Measurements from ENCODE around the gene LILRA1.
"Not testable (repeated sequence)": the region's sequence is repeated elsewhere in the genome, so short reads cannot be mapped to it uniquely, and the experiment has no call there.

Gene LILRA1

GRCh38 chr19:54593445-54593844 lies at the start of gene LILRA1:
Gene LILRA1 (plus strand): TSS chr19:54593632. CDS start chr19:54594245, 613 bp downstream.
- H3K4me1 ChIP-seq (ENCODE audit: control insufficient read depth, insufficient read depth, low read length): not testable (repeated sequence)
- peaks cover 85% of the 10 kb centered on the region for H3K9me3 ChIP-seq (ENCODE audit: control insufficient read depth, insufficient read depth, low read length)

DNA sequence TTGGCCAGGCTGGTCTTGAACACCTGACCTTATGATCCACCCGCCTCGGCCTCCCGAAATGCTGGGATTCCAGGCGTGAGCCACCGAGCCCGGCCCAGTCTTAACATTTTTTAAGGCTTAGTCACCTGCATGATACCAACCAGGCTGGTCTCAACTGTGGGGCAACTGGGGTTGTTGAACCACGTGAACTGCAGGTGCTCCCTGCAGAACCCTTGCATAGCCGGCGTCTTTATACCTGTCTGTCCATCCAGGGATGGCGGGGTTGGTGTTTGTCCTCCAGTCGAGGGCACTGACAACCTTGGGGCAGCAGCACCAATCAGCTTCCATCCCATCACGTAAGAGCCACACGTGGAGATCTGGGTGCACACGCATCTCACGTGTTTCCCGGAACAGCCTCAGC lies 44.6 kb upstream of the LILRA1 start:
- no peaks in the 10 kb centered on the region for H3K27me3 ChIP-seq (ENCODE audit: control insufficient read depth, insufficient read depth, low read length)

More at GRCh38 chr19:54593445-54593844, at the start of gene LILRA1:
- not testable (repeated sequence) for H3K27ac ChIP-seq (ENCODE audit: low read depth, low read length); H3K36me3 ChIP-seq (ENCODE audit: control insufficient read depth, insufficient read depth, low read length); H3K27me3 ChIP-seq (ENCODE audit: control insufficient read depth, insufficient read depth, low read length); H3K4me3 ChIP-seq (ENCODE audit: low read depth, low read length); H3K9ac ChIP-seq (ENCODE audit: low read depth, low read length)

DNA sequence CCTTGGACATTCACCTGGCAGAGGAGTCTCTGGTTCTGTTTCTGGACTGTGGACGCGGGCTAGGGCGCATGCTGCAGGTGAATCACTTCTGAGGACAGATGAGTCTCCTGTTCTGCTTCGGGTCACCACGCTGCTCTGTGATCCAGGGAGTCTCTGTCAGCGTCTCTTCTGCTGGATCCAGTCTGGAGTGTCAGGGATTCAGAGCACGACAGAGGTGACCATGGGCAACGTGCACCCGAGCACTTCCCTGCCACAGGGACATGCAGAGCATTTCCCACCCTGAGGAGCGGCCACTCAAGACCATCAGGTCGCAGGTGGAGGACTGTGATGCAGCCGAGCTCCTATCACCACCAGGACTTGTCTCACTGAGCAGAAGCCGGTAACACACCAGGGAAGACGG lies 44.2 kb upstream of the LILRA1 start:
- Histone ChIP-seq H3K4me1 (ENCODE audit: control insufficient read depth, insufficient read depth, low read length) (no peaks in the 10 kb centered on the region), H3K9me3 (ENCODE audit: control insufficient read depth, insufficient read depth, low read length) (peaks cover 60% of the 10 kb centered on the region), H3K9ac (ENCODE audit: low read depth, low read length) (no peak overlapping the region), H3K36me3 (ENCODE audit: control insufficient read depth, insufficient read depth, low read length) (no peaks in the 10 kb centered on the region), H3K27me3 (ENCODE audit: control insufficient read depth, insufficient read depth, low read length) (no peaks in the 10 kb centered on the region), H3K4me3 (ENCODE audit: low read depth, low read length) (no peak overlapping the region), H3K27ac (ENCODE audit: low read depth, low read length) (no peak overlapping the region)

More for the DNA sequence above, 44.6 kb upstream of the LILRA1 start:
- Histone ChIP-seq H3K27ac (ENCODE audit: low read depth, low read length) (no peak overlapping the region), H3K4me3 (ENCODE audit: low read depth, low read length) (no peak overlapping the region), H3K36me3 (ENCODE audit: control insufficient read depth, insufficient read depth, low read length) (no peaks in the 10 kb centered on the region), H3K9ac (ENCODE audit: low read depth, low read length) (no peak overlapping the region), H3K4me1 (ENCODE audit: control insufficient read depth, insufficient read depth, low read length) (no peaks in the 10 kb centered on the region), H3K9me3 (ENCODE audit: control insufficient read depth, insufficient read depth, low read length) (peaks cover 60% of the 10 kb centered on the region)

DNA sequence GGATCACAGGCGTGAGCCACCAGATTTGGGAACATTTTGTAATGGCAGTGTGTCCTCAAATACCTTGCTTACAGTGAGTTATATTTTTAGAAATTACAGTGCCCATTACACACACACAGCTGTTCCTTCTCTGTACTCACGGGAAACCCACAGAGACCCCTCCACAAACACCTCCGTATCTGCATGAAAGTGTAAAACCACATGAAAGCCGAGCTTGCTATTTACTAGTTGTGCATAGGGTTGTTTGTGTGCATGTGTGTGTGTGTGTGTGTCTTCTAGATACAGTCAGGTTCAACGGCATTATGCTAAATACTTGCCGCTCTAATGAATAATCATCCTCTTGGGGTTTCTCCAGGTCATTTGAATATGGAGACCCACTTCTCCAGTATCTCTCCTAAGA lies 42.1 kb upstream of the LILRA1 start:
- Histone ChIP-seq H3K9ac (ENCODE audit: low read depth, low read length) (no peak overlapping the region), H3K4me1 (ENCODE audit: control insufficient read depth, insufficient read depth, low read length) (no peaks in the 10 kb centered on the region), H3K36me3 (ENCODE audit: control insufficient read depth, insufficient read depth, low read length) (no peaks in the 10 kb centered on the region), H3K27me3 (ENCODE audit: control insufficient read depth, insufficient read depth, low read length) (no peaks in the 10 kb centered on the region), H3K9me3 (ENCODE audit: control insufficient read depth, insufficient read depth, low read length) (peaks cover 69% of the 10 kb centered on the region), H3K4me3 (ENCODE audit: low read depth, low read length) (no peak overlapping the region), H3K27ac (ENCODE audit: low read depth, low read length) (no peak overlapping the region)

DNA sequence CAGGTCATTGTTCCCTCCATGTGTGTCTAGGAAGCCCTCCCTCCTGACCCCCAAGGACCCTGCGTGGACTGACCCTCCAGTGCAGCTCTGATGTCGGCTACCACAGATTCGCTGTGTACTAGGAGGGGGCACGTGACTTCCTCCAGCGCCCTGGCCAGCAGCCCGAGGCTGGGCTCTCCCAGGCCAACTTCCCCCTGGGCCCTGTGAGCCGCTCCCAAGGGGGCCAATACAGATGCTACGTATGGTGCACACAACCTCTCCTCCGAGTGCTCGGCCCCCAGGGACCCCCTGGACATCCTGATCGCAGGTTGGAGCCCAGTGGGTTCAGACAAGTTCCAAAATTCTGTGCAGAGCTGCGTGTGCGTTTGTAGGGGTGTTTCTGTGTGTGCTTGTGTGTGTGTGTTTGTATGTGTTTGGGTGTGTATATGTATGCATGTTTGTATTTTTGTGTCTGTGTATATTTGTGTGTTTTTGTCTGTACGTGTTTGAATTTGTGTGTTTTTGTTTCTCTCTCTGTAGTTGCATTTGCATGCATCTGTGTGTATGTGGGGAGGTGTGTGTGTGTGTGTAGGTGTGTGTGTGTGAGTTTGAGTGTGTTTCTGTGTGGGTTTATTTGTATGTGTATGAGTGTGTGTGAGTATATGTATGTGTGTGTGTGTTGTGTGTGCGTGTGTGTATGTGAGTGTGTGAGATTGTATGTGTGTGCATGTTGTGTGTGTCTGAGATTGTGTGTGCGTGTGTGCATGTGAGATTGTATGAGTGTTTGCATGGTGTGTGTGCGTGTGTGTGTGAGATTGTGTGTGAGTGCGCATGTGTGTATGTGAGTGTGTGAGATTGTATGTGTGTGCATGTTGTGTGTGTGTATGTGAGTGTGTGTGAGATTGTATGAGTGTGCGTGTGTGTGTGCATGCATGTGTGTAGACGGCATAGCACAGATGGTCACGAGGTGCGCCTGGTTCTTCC lies 41.2 kb upstream of the LILRA1 start:
- Histone ChIP-seq H3K27me3 (ENCODE audit: control insufficient read depth, insufficient read depth, low read length) (no peaks in the 10 kb centered on the region), H3K27ac (ENCODE audit: low read depth, low read length) (no peak overlapping the region), H3K4me3 (ENCODE audit: low read depth, low read length) (no peak overlapping the region), H3K9ac (ENCODE audit: low read depth, low read length) (no peak overlapping the region), H3K4me1 (ENCODE audit: control insufficient read depth, insufficient read depth, low read length) (no peaks in the 10 kb centered on the region), H3K9me3 (ENCODE audit: control insufficient read depth, insufficient read depth, low read length) (peaks cover 71% of the 10 kb centered on the region), H3K36me3 (ENCODE audit: control insufficient read depth, insufficient read depth, low read length) (no peaks in the 10 kb centered on the region)

DNA sequence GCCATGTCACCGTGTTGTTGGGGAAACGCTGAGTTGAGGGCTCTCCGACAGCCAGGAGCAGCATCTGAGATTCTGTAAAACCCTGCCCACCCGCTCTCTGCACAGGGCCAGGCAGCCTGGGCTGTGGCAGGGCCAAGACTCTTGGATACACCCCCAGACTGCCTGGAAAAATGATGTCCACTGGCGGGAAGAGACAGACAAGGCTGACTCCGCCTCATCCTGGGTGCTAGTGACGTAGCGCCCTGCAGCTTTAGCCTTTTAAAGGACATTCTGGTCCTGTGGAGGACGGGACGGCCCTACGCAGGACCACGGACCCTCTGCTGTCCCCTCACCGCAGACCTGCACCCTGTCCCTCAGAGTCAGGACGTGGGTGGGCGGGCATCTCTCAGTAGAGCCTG lies 40.5 kb upstream of the LILRA1 start:
- Histone ChIP-seq H3K4me1 (ENCODE audit: control insufficient read depth, insufficient read depth, low read length) (no peaks in the 10 kb centered on the region), H3K36me3 (ENCODE audit: control insufficient read depth, insufficient read depth, low read length) (no peaks in the 10 kb centered on the region), H3K27ac (ENCODE audit: low read depth, low read length) (no peak overlapping the region), H3K27me3 (ENCODE audit: control insufficient read depth, insufficient read depth, low read length) (no peaks in the 10 kb centered on the region), H3K9me3 (ENCODE audit: control insufficient read depth, insufficient read depth, low read length) (peaks cover 75% of the 10 kb centered on the region), H3K9ac (ENCODE audit: low read depth, low read length) (no peak overlapping the region), H3K4me3 (ENCODE audit: low read depth, low read length) (no peak overlapping the region)

DNA sequence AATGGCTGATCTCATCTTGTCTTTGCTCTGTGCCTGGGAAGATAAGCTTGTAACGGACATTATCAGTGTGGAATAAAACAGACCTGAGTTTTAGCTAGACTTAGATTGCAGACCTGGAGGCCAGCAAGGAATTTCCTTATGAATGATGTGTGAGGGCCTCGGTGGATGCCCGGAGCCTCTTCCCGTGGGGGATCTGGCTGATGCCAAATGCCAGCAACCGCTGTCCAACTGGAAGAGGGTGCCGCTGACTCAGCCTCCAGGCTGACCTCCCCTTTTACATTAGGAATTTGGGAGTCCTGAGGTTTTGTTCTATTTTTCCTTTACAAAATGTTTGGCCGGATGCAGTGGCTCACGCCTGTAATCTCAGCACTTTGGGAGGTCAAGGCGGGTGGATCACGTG lies 39.4 kb upstream of the LILRA1 start:
- H3K4me1 ChIP-seq (ENCODE audit: control insufficient read depth, insufficient read depth, low read length): no peaks in the 10 kb centered on the region
- H3K27ac ChIP-seq (ENCODE audit: low read depth, low read length): no peak overlapping the region
- H3K9me3 ChIP-seq (ENCODE audit: control insufficient read depth, insufficient read depth, low read length): peaks cover 82% of the 10 kb centered on the region
- no peak overlapping the region for H3K4me3 ChIP-seq (ENCODE audit: low read depth, low read length)
- no peak overlapping the region for H3K9ac ChIP-seq (ENCODE audit: low read depth, low read length)
- no peaks in the 10 kb centered on the region for H3K27me3 ChIP-seq (ENCODE audit: control insufficient read depth, insufficient read depth, low read length)
- H3K36me3 ChIP-seq (ENCODE audit: control insufficient read depth, insufficient read depth, low read length): no peaks in the 10 kb centered on the region

DNA sequence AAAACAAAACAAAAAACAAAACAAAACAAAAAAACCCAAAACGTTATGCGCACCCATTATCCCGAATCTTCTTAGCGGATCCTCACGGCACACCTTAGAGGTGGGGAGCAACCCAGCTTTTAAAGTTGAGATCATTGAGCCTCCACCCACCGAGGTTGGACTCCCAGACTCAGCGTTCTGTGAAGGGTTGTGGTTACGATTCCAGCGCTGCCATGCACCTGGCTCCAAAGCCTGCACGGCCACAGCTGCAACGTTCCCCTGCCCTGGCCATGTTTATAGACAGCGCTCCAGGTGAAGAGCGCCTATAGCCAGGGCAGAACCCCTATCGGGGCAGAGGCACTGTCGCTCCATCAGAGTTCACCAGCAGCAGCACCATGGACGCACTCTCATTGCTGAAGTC lies 38.5 kb upstream of the LILRA1 start:
- H3K27me3 ChIP-seq (ENCODE audit: control insufficient read depth, insufficient read depth, low read length): no peaks in the 10 kb centered on the region

DNA sequence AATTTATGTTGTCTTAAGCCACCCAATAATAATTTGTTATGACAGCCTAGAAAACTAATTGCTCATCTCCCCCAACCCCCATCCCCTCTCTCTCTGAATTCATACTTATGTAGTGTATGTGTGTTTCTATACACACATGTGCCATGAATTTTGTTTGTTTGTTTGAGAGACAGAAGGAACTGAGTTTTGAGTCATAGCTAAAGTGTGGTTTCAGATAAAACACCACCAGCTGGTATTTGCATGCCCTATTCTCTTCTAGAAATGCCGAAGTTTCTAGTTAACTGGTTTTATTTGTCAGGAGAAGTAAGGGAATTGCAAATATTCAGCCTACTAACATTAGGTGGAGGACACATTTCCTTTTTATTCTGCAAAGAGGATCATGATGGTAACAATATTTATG lies 37.2 kb upstream of the LILRA1 start:
- H3K27me3 ChIP-seq (ENCODE audit: control insufficient read depth, insufficient read depth, low read length): no peaks in the 10 kb centered on the region
- no peaks in the 10 kb centered on the region for H3K4me1 ChIP-seq (ENCODE audit: control insufficient read depth, insufficient read depth, low read length)
- no peaks in the 10 kb centered on the region for H3K36me3 ChIP-seq (ENCODE audit: control insufficient read depth, insufficient read depth, low read length)
- H3K9ac ChIP-seq (ENCODE audit: low read depth, low read length): no peak overlapping the region
- H3K4me3 ChIP-seq (ENCODE audit: low read depth, low read length): no peak overlapping the region
- peaks cover 87% of the 10 kb centered on the region for H3K9me3 ChIP-seq (ENCODE audit: control insufficient read depth, insufficient read depth, low read length)
- H3K27ac ChIP-seq (ENCODE audit: low read depth, low read length): no peak overlapping the region

More for the DNA sequence above, 38.5 kb upstream of the LILRA1 start:
- no peaks in the 10 kb centered on the region for H3K4me1 ChIP-seq (ENCODE audit: control insufficient read depth, insufficient read depth, low read length)
- no peaks in the 10 kb centered on the region for H3K36me3 ChIP-seq (ENCODE audit: control insufficient read depth, insufficient read depth, low read length)
- no peak overlapping the region; the same call in 1 of the 2 replicates for H3K4me3 ChIP-seq (ENCODE audit: low read depth, low read length)
- H3K9ac ChIP-seq (ENCODE audit: low read depth, low read length): no peak overlapping the region
- peaks cover 79% of the 10 kb centered on the region for H3K9me3 ChIP-seq (ENCODE audit: control insufficient read depth, insufficient read depth, low read length)
- no peak overlapping the region for H3K27ac ChIP-seq (ENCODE audit: low read depth, low read length)

DNA sequence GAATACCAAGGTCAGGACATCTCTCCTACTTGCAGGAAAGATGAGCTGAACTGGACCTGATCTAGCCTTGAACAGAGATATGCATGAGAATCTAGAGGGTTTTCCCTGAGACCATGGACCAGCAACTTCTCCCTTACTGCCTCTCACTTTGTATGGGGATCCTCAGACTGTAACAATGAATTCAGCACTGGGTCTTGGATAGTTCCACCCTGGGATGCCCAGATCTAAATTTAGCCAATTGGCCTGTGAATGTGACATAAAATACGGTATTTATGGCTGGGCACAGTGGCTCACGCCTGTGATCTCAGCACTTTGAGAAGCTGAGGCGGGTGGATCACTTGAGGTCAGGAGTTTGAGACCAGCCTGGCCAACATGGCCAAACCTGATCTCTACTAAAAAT lies 35.1 kb upstream of the LILRA1 start:
- Histone ChIP-seq H3K4me1 (ENCODE audit: control insufficient read depth, insufficient read depth, low read length) (no peaks in the 10 kb centered on the region), H3K4me3 (ENCODE audit: low read depth, low read length) (peak overlapping the region; percentile 21; the same call in 1 of the 2 replicates), H3K36me3 (ENCODE audit: control insufficient read depth, insufficient read depth, low read length) (no peaks in the 10 kb centered on the region), H3K27me3 (ENCODE audit: control insufficient read depth, insufficient read depth, low read length) (no peaks in the 10 kb centered on the region), H3K9me3 (ENCODE audit: control insufficient read depth, insufficient read depth, low read length) (peaks cover 87% of the 10 kb centered on the region), H3K9ac (ENCODE audit: low read depth, low read length) (no peak overlapping the region), H3K27ac (ENCODE audit: low read depth, low read length) (no peak overlapping the region)

- H3K4me3 ChIP-seq (ENCODE audit: low read depth, low read length): no peak overlapping the region
- peaks cover 75% of the 10 kb centered on the region for H3K9me3 ChIP-seq (ENCODE audit: control insufficient read depth, insufficient read depth, low read length)
- no peaks in the 10 kb centered on the region for H3K4me1 ChIP-seq (ENCODE audit: control insufficient read depth, insufficient read depth, low read length)
- no peak overlapping the region for H3K9ac ChIP-seq (ENCODE audit: low read depth, low read length)
- H3K27ac ChIP-seq (ENCODE audit: low read depth, low read length): no peak overlapping the region
- no peaks in the 10 kb centered on the region for H3K27me3 ChIP-seq (ENCODE audit: control insufficient read depth, insufficient read depth, low read length)
- H3K36me3 ChIP-seq (ENCODE audit: control insufficient read depth, insufficient read depth, low read length): no peaks in the 10 kb centered on the region
Measured at GRCh38 chr19:54560881-54561385, 32.5 kb upstream of the LILRA1 start.
